ENCODE data around the gene SYT4.

SYT4 gene

DNA sequence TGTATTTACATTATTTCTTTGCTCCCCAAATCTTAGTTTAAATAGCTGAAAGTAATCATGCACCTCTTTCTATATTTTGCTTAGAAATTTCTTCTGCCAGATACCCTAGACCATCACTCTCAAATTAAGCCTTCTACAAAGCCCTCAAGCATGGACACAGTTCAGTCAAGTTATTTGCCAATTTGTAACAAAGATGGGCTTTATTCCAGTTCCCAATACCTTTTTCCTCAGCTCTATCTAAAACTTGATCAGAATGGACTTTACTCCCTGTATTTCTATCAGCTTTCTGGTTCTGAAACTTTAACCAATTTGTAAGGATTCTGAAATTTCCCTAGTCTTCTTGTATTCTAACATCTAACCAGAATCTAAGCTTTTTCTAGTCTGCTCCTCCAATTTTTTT lies 56.6 kb downstream of the SYT4 start:
- DNase-seq (ENCODE audit: low read depth): no peak

Data from activated T-cell treated with anti-CD3 and anti-CD28 coated beads for 48 hours (primary cell).